Activated naive CD4-positive, alpha-beta T cell treated with anti-CD3 and anti-CD28 coated beads for 36 hours (primary cell): Measurements from ENCODE around the gene PTPRCAP. TPM values are rescaled to one million over a fixed set of nuclear protein-coding genes. Genes with fewer than 3 reads are reported as not detected.

Source experiments
- CTCF ChIA-PET: fragments of 350-600 bp; sonication (Branson Sonifier 250); formaldehyde crosslinking; loops from one replicate; lab custom pipeline; 2021; ENCODE audit warnings: antibody characterized with exemption; lab: Charles Lee
- DNase-seq: peaks from one replicate; pipeline ENCODE4 v3.0.0-alpha.2; 2020
- H3K27ac Mint-ChIP-seq: one replicate; pipeline ENCODE4 v1.8.0; 2021; ENCODE audit warnings: mild to moderate bottlenecking, mixed read lengths
- H3K27me3 Mint-ChIP-seq: one replicate; pipeline ENCODE4 v1.8.0; 2021; ENCODE audit warnings: low read depth, mixed read lengths
- H3K36me3 Mint-ChIP-seq: one replicate; pipeline ENCODE4 v1.8.0; 2021; ENCODE audit warnings: low read depth, mixed read lengths
- H3K4me1 Mint-ChIP-seq: one replicate; pipeline ENCODE4 v1.8.0; 2021; ENCODE audit warnings: low read depth, mixed read lengths
- H3K4me3 Mint-ChIP-seq: one replicate; pipeline ENCODE4 v1.8.0; 2021; ENCODE audit warnings: mild to moderate bottlenecking, moderate library complexity, mixed read lengths
- H3K9me3 Mint-ChIP-seq: one replicate; pipeline ENCODE4 v1.8.0; 2021; ENCODE audit warnings: mixed read lengths
- intact Hi-C: fragments of 100-400 bp; cut with micrococcal nuclease; formaldehyde crosslinking; loops from one replicate; pipeline ENCODE4 v1.15.1; 2023
- total RNA-seq, 2 experiments: library from RNA; stranded (reverse); gene quantifications; one replicate each; pipeline ENCODE4 v1.2.3, GENCODE V29; 2021

The PTPRCAP gene
- total RNA-seq, 2 experiments from 2014 or later, result 56.8 to 62.4 TPM

GRCh38 chr11:67418476-67419281 is 18.8 kb downstream of the PTPRCAP start:
- no peaks in the 10 kb centered on the region for H3K27me3 Mint-ChIP-seq
- peak overlapping the region; percentile 53 for H3K4me3 Mint-ChIP-seq
- CTCF ChIA-PET, result interaction anchor here (0.9 to 4.7 kb wide), 3 partner anchors 16 to 73 kb away, joined by 3 to 28 read pairs (median 3); partner anchors contain the start of genes PPP1CA, PTPRCAP and TBC1D10C
- no peak for DNase-seq
- H3K4me1 Mint-ChIP-seq, result peaks cover 51% of the 10 kb centered on the region
- peak overlapping the region; percentile 46 for H3K27ac Mint-ChIP-seq
- no peaks in the 10 kb centered on the region for H3K9me3 Mint-ChIP-seq
- intact Hi-C loops, result no loop called here
- no peaks in the 10 kb centered on the region for H3K36me3 Mint-ChIP-seq

DNA sequence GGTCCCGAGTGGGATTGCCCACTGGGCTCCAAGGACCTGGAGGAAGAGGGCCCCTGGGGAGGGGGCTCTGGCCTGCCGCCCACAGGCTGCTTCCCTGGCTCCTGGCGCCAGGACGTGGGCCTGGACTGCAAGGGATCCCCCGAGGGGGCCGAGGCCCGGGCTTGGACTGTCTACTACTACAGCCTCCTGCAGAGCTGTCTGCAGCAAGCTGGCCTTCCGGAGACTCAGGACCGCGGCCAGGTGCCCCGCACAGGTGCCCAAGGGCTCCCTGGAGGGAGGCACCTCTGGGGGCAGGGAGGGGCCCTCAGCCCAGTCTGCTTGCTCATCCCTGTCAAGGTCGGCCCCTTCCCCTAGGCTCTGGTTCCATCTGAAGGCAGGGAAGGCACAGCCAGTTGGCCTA is 20.1 kb downstream of the PTPRCAP start:
- no peak overlapping the region for H3K4me3 Mint-ChIP-seq

DNA sequence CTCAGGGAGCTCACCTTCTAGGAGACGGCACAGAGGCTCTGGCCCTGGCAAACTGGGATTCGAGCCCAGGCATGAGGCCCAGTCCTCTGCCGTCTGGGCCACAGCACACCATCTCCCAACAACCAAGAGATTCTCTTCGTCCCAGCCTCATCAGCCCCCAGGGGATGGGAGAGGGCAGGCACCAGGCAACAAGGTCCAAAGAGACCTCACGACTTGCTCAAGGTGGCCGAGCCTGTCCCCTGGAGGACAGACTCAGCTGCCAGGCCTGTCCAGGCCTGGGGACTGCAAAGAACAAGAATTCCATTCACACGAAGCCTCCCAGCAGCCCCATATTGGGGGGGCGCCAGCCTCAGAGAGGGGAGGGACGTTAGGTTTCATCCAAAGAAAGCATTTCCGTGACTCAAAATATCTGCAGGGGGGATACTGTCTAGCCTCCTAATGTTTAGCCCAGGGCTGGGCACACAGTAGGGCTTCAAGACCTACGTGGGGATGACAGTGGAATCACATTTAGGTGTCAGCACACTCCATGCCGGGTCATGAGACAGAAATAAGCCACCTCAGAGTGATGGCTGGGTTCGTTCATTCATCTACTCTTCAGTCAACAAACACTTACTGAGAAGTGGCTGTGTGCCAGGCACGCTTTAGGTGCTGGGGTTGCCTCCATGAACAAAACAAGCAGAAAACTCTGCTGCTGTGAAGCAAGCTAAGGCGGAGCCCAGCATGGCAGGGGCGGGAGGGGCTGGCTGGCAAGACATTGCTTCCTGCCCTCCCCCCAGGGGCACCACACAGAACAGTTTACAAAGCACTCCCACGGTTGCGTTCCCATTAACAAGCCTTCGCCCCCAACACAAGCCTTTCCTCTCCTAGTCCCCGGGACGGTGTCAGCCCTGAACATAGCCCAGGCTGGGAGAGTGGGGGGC is 20.8 kb downstream of the PTPRCAP start:
- Mint-ChIP-seq H3K9me3 (no peaks in the 10 kb centered on the region), H3K27ac (peak overlapping the region; percentile 68), H3K4me1 (peaks cover 65% of the 10 kb centered on the region), H3K36me3 (no peaks in the 10 kb centered on the region), H3K4me3 (peak overlapping the region; percentile 52), H3K27me3 (no peaks in the 10 kb centered on the region)
- intact Hi-C loops, result loop anchor here (1.0 kb wide), 1 partner anchor 7 kb away; no protein-coding TSS in a partner anchor
- CTCF ChIA-PET, result interaction anchor here (4.7 kb wide), 1 partner anchor 14 kb away, joined by 28 read pairs; the partner anchor contains the start of genes PPP1CA and TBC1D10C
- DNase-seq, result peak; percentile 76

More for the DNA sequence above, 20.1 kb downstream of the PTPRCAP start:
- intact Hi-C loops, result loop anchor here (1.0 kb wide), 1 partner anchor 8 kb away; no protein-coding TSS in a partner anchor
- CTCF ChIA-PET, result interaction anchor here (4.7 kb wide), 1 partner anchor 14 kb away, joined by 28 read pairs; the partner anchor contains the start of genes PPP1CA and TBC1D10C
- Mint-ChIP-seq H3K36me3 (no peaks in the 10 kb centered on the region), H3K4me1 (peaks cover 58% of the 10 kb centered on the region), H3K9me3 (no peaks in the 10 kb centered on the region), H3K27me3 (no peaks in the 10 kb centered on the region), H3K27ac (no peak overlapping the region)
- no peak for DNase-seq

DNA sequence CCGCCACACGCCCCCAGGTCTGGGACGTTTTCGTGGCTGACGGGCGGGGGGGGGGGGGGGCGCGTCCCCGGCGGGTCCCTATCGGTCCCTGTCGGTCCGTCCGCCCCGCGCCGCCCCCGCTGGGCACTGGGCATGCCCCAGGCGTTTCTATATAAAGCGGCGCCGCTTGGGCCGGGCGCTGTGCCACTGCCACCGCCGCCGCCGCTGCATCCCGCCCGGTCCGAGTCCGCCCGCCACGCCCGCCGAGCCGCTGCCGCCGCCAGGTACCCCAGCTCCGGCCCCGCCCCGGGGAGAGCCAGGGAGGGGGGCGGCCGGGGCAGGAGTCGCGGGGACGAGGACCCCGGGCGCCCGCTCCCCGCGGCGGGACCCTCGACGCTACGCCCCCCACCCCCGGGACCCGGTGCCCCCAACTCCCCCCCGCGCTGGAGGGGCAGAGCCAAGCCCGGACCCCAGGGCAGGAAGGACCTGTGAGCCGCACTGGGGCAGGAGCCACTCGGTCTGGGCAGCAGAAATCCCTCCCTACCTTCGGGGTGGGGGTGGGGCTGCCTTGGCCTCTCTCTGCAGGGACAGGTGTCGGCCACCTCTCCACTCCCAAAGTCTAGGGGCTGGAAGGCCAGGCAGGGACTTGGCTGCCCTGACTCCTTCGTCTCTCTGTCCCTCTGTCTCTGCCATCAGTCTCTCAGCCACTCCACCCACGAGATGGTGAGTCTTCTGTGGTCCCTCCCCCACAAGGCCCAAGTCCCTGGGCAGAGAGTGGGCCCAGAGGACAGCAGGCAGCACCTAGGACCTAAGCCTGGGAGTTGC is 21.8 kb downstream of the PTPRCAP start, which contains the start of gene CARNS1:
TSS of gene CARNS1 (plus strand) at position 178 of the 804 bp plus-strand sequence. CDS start at position 700, 522 bp downstream.
- Mint-ChIP-seq H3K27me3 (no peaks in the 10 kb centered on the region), H3K36me3 (no peaks in the 10 kb centered on the region), H3K27ac (peak within 1 kb of the TSS; percentile 61), H3K4me1 (peaks cover 71% of the 10 kb centered on the region), H3K4me3 (peak within 1 kb of the TSS; percentile 72), H3K9me3 (no peaks in the 10 kb centered on the region)
- intact Hi-C loops, result no loop called here
- DNase-seq, result no peak
- CTCF ChIA-PET, result interaction anchor here (0.5 kb wide), 1 partner anchor 59 kb away, joined by 4 read pairs; no protein-coding TSS in a partner anchor

DNA sequence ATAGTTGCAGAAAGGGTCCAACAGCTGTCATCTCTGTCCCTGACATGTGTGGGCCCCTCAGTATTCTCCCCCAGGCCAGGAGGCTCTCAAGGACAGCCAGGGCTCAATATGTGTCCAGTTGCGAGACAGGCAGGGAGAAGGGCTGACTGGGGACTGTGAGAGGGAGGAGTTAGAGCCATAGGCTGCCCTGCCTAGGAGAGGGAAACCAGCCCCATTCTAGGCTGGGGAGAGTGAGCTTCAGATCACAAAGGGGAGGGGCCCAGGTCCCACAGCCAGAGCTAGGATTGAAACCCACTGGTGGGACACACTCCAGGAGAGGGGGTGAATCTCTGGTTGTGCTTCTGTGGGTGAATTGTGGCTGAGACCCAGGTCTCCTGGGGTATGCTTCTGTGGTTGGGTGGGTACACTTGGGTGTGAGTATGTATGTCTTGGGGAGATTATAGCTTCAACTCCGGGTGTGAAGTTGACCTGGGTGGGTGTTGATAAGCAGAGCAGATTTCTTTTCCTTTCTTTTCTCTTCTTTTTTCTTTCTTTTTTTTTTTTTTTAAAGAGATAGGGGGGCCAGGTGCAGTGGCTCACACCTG is 24.1 kb downstream of the PTPRCAP start:
- Mint-ChIP-seq H3K27ac (peak overlapping the region; percentile 11), H3K4me1 (peaks cover 75% of the 10 kb centered on the region), H3K4me3 (no peak overlapping the region), H3K27me3 (no peaks in the 10 kb centered on the region), H3K36me3 (peaks cover 7% of the 10 kb centered on the region), H3K9me3 (no peaks in the 10 kb centered on the region)
- intact Hi-C loops, result no loop called here
- DNase-seq, result no peak
- CTCF ChIA-PET, result interaction anchor here (0.9 to 1.9 kb wide), 5 partner anchors 9 to 93 kb away, joined by 3 to 10 read pairs (median 5); partner anchors contain the start of genes PPP1CA, TBC1D10C and TMEM134

DNA sequence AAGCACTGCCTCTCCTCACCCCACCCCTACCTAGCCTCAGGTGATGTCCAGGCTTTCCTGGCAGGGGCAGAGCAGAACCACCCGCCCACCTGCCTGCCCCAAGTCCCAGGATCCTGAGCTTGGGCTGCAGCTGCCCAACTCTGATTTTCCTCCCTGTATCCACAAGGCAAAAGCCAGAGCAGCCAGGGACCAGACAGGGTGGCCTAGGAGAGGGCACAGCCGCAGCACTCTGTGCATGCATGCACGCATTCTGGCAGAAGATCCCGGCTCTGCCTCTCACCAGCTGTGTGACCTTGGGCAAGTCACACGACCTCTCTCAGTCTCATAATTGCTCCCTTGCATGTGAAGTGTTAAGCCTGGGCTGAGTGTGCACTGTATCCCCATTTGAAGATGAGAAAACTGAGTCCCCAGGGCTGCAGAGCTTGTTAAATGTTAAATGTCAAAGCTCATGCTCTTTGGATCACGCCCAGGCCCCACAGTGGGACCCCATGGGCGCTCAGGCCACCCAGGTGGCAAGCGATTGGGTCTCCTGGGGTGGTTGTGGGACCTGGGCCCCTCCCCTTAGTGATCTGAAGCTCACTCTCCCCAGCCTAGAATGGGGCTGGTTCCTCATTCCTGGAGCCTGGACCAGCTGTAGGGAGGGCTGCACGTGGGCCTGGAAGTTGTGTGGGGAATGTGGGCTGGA is 24.8 kb downstream of the PTPRCAP start:
- Mint-ChIP-seq H3K4me3 (no peak overlapping the region), H3K27ac (peak overlapping the region; percentile 96), H3K4me1 (peaks cover 75% of the 10 kb centered on the region), H3K36me3 (peaks cover 8% of the 10 kb centered on the region), H3K27me3 (no peaks in the 10 kb centered on the region), H3K9me3 (no peaks in the 10 kb centered on the region)
- intact Hi-C loops, result no loop called here
- CTCF ChIA-PET, result interaction anchor here (1.4 to 1.9 kb wide), 3 partner anchors 8 to 27 kb away, joined by 4 to 10 read pairs (median 5); partner anchors contain the start of genes PPP1CA and TBC1D10C
- no peak for DNase-seq

DNA sequence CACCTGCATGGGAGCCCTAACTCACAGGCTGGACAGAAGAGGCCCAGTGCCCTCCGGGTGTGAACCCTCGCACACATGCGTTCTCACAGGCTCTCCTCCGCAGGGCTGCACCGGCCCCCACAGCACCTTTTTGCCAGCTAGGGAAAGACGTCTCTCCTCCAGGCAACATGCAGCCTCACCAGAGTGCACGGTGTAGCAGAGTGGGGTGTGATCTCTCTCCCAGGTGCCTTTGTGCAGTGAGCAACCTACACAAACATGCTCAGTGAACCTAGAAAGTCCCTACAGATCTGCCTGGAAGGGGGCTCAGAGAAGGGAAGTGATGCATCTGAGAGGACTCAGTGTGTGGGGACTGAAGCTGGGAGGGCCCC is 25.7 kb downstream of the PTPRCAP start:
- no peak overlapping the region for H3K4me3 Mint-ChIP-seq
- H3K27ac Mint-ChIP-seq, result peak overlapping the region; percentile 96
- intact Hi-C loops, result no loop called here
- no peaks in the 10 kb centered on the region for H3K27me3 Mint-ChIP-seq
- H3K36me3 Mint-ChIP-seq, result peaks cover 13% of the 10 kb centered on the region
- CTCF ChIA-PET, result interaction anchor here (1.7 kb wide), 1 partner anchor 28 kb away, joined by 5 read pairs; no protein-coding TSS in a partner anchor
- H3K4me1 Mint-ChIP-seq, result peaks cover 78% of the 10 kb centered on the region
- H3K9me3 Mint-ChIP-seq, result no peaks in the 10 kb centered on the region
- peak; percentile 70 for DNase-seq

- Mint-ChIP-seq H3K27ac (peak overlapping the region; percentile 96), H3K36me3 (peaks cover 16% of the 10 kb centered on the region), H3K4me3 (no peak overlapping the region), H3K4me1 (peaks cover 78% of the 10 kb centered on the region), H3K9me3 (no peaks in the 10 kb centered on the region), H3K27me3 (no peaks in the 10 kb centered on the region)
- intact Hi-C loops, result no loop called here
- CTCF ChIA-PET, result no interaction called here
- DNase-seq, result no peak
These were observed 26.3 kb downstream of the PTPRCAP start for GRCh38 chr11:67410984-67411784.

DNA sequence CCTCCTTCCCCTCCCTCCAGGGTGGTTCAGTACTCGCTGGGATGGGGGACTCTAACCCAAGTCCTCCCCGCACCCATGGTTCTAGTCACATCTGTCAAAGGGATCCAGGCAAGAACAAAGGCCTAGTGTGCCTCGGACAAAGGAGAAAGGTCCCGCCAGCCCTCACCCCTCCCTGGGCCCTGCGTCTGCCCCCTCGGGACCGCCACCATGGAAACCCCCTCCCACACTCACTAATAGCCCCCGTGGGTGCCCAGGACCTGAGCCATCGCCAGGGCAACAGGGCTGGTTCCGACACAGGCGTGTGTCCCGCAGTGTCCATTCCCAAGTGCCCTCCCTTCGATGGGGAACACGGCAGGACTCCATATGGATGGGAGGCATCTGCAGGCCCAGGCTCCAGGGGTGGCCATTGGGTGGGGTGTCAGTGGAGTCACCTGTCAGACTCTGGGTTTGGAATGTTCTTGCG is 27.1 kb downstream of the PTPRCAP start:
- intact Hi-C loops, result no loop called here
- Mint-ChIP-seq H3K9me3 (no peaks in the 10 kb centered on the region), H3K36me3 (peaks cover 23% of the 10 kb centered on the region), H3K27ac (peak overlapping the region; percentile 96), H3K4me3 (peak overlapping the region; percentile 83), H3K27me3 (no peaks in the 10 kb centered on the region), H3K4me1 (peaks cover 80% of the 10 kb centered on the region)
- no peak for DNase-seq
- CTCF ChIA-PET, result no interaction called here
